ENCODE results near the gene COL23A1. TPM values are rescaled to one million over a fixed set of nuclear protein-coding genes. Genes with fewer than 3 reads are reported as not detected.

The COL23A1 gene
- total RNA-seq, 1 donor from 2014 or later, result 4.3 TPM

GRCh38 chr5:178525906-178526732 lies 64.1 kb downstream of the COL23A1 start:
- intact Hi-C loops (cut with DNase I), result no loop called here
- no peak for TF ChIP-seq CTCF (IDR thresholded peaks at IDR 0.05)
- no peak for DNase-seq (ENCODE audit: low spot score in 2 of 2)

GRCh38 chr5:178524093-178524882 lies 65.9 kb downstream of the COL23A1 start:
- Histone ChIP-seq H3K27ac (no peak overlapping the region), H3K27me3 (no peaks in the 10 kb centered on the region), H3K9me3 (no peaks in the 10 kb centered on the region), H3K4me1 (no peaks in the 10 kb centered on the region), H3K4me3 (no peak overlapping the region), H3K36me3 (no peaks in the 10 kb centered on the region)
- intact Hi-C loops (cut with DNase I), result no loop called here
- no peak for TF ChIP-seq CTCF (IDR thresholded peaks at IDR 0.05)
- no peak for DNase-seq (ENCODE audit: low spot score in 2 of 2)

More at GRCh38 chr5:178525906-178526732, 64.1 kb downstream of the COL23A1 start:
- no peak overlapping the region for H3K4me3 ChIP-seq
- H3K27ac ChIP-seq, result no peak overlapping the region
- no peaks in the 10 kb centered on the region for H3K9me3 ChIP-seq
- no peaks in the 10 kb centered on the region for H3K27me3 ChIP-seq
- H3K36me3 ChIP-seq, result no peaks in the 10 kb centered on the region
- H3K4me1 ChIP-seq, result no peaks in the 10 kb centered on the region

GRCh38 chr5:178522361-178522760 lies 67.8 kb downstream of the COL23A1 start:
- Histone ChIP-seq H3K36me3 (no peaks in the 10 kb centered on the region), H3K9me3 (no peaks in the 10 kb centered on the region), H3K4me1 (no peaks in the 10 kb centered on the region), H3K27ac (no peak overlapping the region), H3K27me3 (no peaks in the 10 kb centered on the region), H3K4me3 (no peak overlapping the region)
- intact Hi-C loops (cut with DNase I), result no loop called here
- no peak for DNase-seq (ENCODE audit: low spot score in 2 of 2)
- TF ChIP-seq CTCF (IDR thresholded peaks at IDR 0.05), result no peak

GRCh38 chr5:178520851-178521250 lies 69.3 kb downstream of the COL23A1 start:
- Histone ChIP-seq H3K36me3 (no peaks in the 10 kb centered on the region), H3K9me3 (no peaks in the 10 kb centered on the region), H3K4me3 (no peak overlapping the region), H3K27me3 (no peaks in the 10 kb centered on the region), H3K27ac (no peak overlapping the region), H3K4me1 (no peaks in the 10 kb centered on the region)
- intact Hi-C loops (cut with DNase I), result no loop called here
- no peak for DNase-seq (ENCODE audit: low spot score in 2 of 2)
- no peak for TF ChIP-seq CTCF (IDR thresholded peaks at IDR 0.05)

- TF ChIP-seq CTCF (IDR thresholded peaks at IDR 0.05), result no peak
- Histone ChIP-seq H3K4me3 (no peak overlapping the region), H3K9me3 (no peaks in the 10 kb centered on the region), H3K27ac (no peak overlapping the region), H3K27me3 (no peaks in the 10 kb centered on the region), H3K36me3 (no peaks in the 10 kb centered on the region), H3K4me1 (no peaks in the 10 kb centered on the region)
- intact Hi-C loops (cut with DNase I), result no loop called here
- no peak for DNase-seq (ENCODE audit: low spot score in 2 of 2)
Observed at GRCh38 chr5:178519804-178520203, 70.4 kb downstream of the COL23A1 start.

Data from ascending aorta (tissue), 2 donors.